Limb (tissue), 2 donors: ENCODE data around the gene KCNH1.

Experiments used
- DNase-seq, 2 donors: peaks; one replicate each; pipeline ENCODE4 v3.0.0-alpha.2; 2016; ENCODE audit errors: extremely low spot score in 2 of 2

The KCNH1 gene

GRCh38 chr1:210727709-210728108 is 406.2 kb downstream of the KCNH1 start:
- DNase-seq: no peak

- DNase-seq: peak in 1 of 2 donors; percentile 73
Measured at GRCh38 chr1:210726621-210727020, 407.3 kb downstream of the KCNH1 start.

- DNase-seq: no peak
Measured at GRCh38 chr1:210724768-210725167, 409.2 kb downstream of the KCNH1 start.

- no peak for DNase-seq
Measured at GRCh38 chr1:210723646-210724045, 410.3 kb downstream of the KCNH1 start.

GRCh38 chr1:210722410-210723081 is 411.4 kb downstream of the KCNH1 start:
- DNase-seq: no peak

GRCh38 chr1:210715072-210715471 is 418.9 kb downstream of the KCNH1 start:
- DNase-seq: no peak

- no peak for DNase-seq
Measured at GRCh38 chr1:210711825-210712612, 421.9 kb downstream of the KCNH1 start.

GRCh38 chr1:210709701-210710100 is 424.2 kb downstream of the KCNH1 start:
- DNase-seq: no peak

GRCh38 chr1:210707300-210708240 is 426.4 kb downstream of the KCNH1 start:
- DNase-seq: no peak

GRCh38 chr1:210706246-210706645 is 427.7 kb downstream of the KCNH1 start:
- DNase-seq: no peak

- no peak for DNase-seq
Measured at GRCh38 chr1:210705086-210705485, 428.9 kb downstream of the KCNH1 start.

- DNase-seq: no peak
Measured at GRCh38 chr1:210703593-210703992, 430.4 kb downstream of the KCNH1 start.

- DNase-seq: no peak
Measured at GRCh38 chr1:210702506-210702905, 431.4 kb downstream of the KCNH1 start.

- no peak for DNase-seq
Measured at GRCh38 chr1:210700511-210700910, 433.4 kb downstream of the KCNH1 start.

- no peak for DNase-seq
Measured at GRCh38 chr1:210700083-210700482, 433.9 kb downstream of the KCNH1 start.

GRCh38 chr1:210698661-210699060 is 435.3 kb downstream of the KCNH1 start:
- DNase-seq: no peak

GRCh38 chr1:210697185-210697584 is 436.8 kb downstream of the KCNH1 start:
- DNase-seq: no peak

GRCh38 chr1:210696709-210697108 is 437.2 kb downstream of the KCNH1 start:
- no peak for DNase-seq

- DNase-seq: peak in 1 of 2 donors; percentile 7
Measured at GRCh38 chr1:210695026-210695425, 438.9 kb downstream of the KCNH1 start.

GRCh38 chr1:210692796-210693195 is 441.2 kb downstream of the KCNH1 start:
- no peak for DNase-seq

- DNase-seq: no peak
Measured at GRCh38 chr1:210691039-210691610, 442.8 kb downstream of the KCNH1 start.
